Measurements from ENCODE around the gene SLC24A2.

The SLC24A2 gene

DNA sequence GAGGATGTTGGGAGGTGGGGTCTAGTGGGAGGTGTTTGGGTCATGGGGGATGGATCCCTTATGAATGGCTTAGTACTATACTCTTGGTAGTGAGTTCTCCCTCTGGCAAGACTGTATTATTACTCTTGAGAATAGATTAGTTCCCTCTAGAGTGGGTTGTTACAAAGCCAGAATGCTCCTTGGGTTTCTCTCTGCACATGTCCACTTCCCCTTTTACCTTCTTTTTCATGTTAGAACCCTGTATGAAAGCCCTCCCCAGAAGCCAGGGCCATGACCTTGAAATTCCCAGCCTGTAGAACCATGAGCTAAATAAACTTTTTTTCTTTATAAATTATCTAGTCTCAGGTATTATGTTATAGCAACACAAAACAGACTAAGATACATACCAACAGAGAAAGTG, 31.1 kb downstream of the SLC24A2 start:
- no peak for DNase-seq (ENCODE audit: low spot score)

- no peak for DNase-seq (ENCODE audit: low spot score)
Observed at GRCh38 chr9:19754921-19755320, 33.9 kb downstream of the SLC24A2 start.

DNA sequence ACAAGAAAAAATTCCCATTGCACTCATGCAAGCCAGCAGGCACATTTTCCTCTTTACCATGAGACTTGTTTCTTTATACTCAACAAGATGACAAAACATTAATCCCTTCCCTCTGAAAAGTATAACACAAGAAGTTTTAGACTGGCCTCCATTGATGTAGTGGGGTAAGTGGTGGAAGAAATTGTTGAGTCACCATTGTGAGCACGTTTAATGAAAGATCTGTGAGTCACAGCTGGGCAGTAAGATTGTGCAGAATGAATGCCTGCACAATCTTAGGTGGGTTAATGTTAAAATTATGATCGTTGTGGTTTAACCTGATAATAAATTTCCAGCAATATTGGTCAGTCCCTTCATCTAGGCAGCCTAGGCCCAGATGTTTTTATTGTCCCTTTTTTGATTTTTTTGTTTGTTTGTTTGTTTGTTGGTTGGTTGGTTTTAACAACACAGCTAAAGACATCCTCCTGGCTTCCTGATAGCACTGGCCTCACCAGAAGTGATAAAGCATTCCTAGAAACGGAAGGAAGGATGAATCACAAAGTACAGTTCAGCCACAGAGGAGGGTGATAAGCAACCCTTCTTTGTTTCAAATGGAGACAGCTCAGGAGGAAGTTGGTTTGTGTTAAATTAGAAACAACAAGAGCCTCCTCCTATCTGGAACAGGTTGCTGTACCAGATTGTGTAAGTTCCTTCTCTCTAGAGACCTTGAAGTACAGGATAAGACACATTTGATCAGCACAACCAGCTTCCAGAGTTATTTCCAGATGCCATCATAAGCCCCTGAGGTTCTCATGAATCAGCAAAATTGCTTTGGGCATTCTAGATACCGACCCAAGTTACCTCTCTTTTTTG, 40.3 kb downstream of the SLC24A2 start:
- no peak for DNase-seq (ENCODE audit: low spot score)

DNA sequence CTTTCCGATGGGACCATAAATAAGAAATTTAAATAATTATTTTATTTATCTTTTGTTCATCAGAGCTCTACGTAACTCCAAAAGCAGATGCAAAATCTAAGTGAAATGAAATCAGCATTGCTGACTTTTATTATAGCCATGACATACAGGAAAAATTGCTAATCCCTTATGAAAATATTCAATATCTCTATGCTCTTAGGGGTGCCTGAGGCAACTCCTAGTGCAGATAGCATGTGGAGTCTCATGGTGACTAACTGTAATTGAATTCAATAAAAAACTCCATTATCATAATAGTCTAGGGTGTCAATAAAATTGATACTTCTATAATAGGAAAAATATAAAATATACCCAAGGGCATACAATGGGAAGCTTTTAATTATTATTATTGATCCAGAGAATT, 42.6 kb downstream of the SLC24A2 start:
- DNase-seq (ENCODE audit: low spot score), result no peak

DNA sequence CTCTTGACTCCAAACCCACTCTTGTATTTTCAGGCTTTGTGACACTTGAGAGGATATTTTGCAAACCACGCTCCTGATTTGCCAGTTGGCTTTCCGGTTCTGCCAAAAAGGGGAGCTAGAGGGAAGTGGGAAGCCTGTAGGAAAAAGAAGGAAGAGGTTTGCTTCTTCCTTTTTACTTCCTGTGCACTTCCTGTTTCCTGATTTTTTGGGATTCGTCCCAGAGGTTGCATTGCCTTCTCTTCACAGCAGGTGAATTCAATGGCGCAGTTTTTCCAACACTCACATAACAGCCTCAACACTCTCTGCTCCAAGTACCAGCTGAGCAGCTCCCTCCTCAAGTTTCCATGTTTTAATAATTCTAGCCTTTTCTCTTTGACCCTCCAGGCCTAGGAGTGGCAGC, 47.7 kb downstream of the SLC24A2 start:
- DNase-seq (ENCODE audit: low spot score), result no peak

Data from NAMALWA (cell line).